Caco-2 (cell line): ENCODE measurements around the gene VWA7. TPM values are rescaled to one million over a fixed set of nuclear protein-coding genes. Genes with fewer than 3 reads are reported as not detected.

Source experiments
- BruUV-seq: library from RNA; stranded (reverse); fragments of 400-500 nt; replicated peaks from 2 replicates; lab custom pipeline; 2021; lab: Mats Ljungman, UMichigan
- CTCF ChIA-PET: fragments of 300-600 bp; sonication (Branson Sonifier 250); formaldehyde crosslinking; loops from one replicate; lab custom pipeline; 2022; ENCODE audit warnings: antibody characterized with exemption; lab: Charles Lee
- POLR2A ChIA-PET: fragments of 300-600 bp; sonication (Branson Sonifier 250); formaldehyde crosslinking; loops from one replicate; lab custom pipeline; 2022; ENCODE audit warnings: antibody characterized with exemption; lab: Charles Lee
- DNase-seq, 2 experiments: peaks; one replicate each; pipeline versions ENCODE4 v3.0.0 to v3.0.0-alpha.2; 2020 to 2022
- H3K27me3 ChIP-seq: replicated peaks from 2 replicates; pipeline ENCODE4 v1.6.0; 2011; ENCODE audit warnings: low read length; ENCODE audit not compliant: control insufficient read depth, insufficient read depth
- H3K36me3 ChIP-seq: 2 replicates; pipeline ENCODE4 v1.5.1; 2011; ENCODE audit warnings: low read length; ENCODE audit not compliant: control insufficient read depth, insufficient read depth
- H3K4me1 ChIP-seq: fragments of 250-450 bp; sonication (Bioruptor Pico); 2 replicates; pipeline ENCODE4 v1.5.1; 2020; ENCODE audit warnings: mild to moderate bottlenecking
- H3K4me3 ChIP-seq: 2 replicates; pipeline ENCODE4 v1.5.1; 2011; ENCODE audit warnings: low read depth, mild to moderate bottlenecking, control low read depth, low read length
- H3K9me3 ChIP-seq: fragments of 250-450 bp; sonication (Bioruptor Pico); 2 replicates; pipeline ENCODE4 v1.5.1; 2020; ENCODE audit warnings: mild to moderate bottlenecking, moderate library complexity
- H3K27ac Mint-ChIP-seq: one replicate; pipeline ENCODE4 v1.8.0; 2022; ENCODE audit warnings: mixed read lengths; ENCODE audit not compliant: unreplicated experiment
- H3K27me3 Mint-ChIP-seq: one replicate; pipeline ENCODE4 v1.8.0; 2022; ENCODE audit warnings: mixed read lengths; ENCODE audit not compliant: insufficient read depth, unreplicated experiment
- H3K36me3 Mint-ChIP-seq: one replicate; pipeline ENCODE4 v1.8.0; 2022; ENCODE audit warnings: mild to moderate bottlenecking, mixed read lengths; ENCODE audit not compliant: insufficient read depth, unreplicated experiment
- H3K4me1 Mint-ChIP-seq: one replicate; pipeline ENCODE4 v1.8.0; 2022; ENCODE audit warnings: low read depth, mixed read lengths; ENCODE audit not compliant: unreplicated experiment
- H3K4me3 Mint-ChIP-seq: one replicate; pipeline ENCODE4 v1.8.0; 2022; ENCODE audit warnings: mild to moderate bottlenecking, moderate library complexity, mixed read lengths; ENCODE audit not compliant: unreplicated experiment
- H3K9me3 Mint-ChIP-seq: one replicate; pipeline ENCODE4 v1.8.0; 2022; ENCODE audit warnings: mixed read lengths; ENCODE audit not compliant: unreplicated experiment
- intact Hi-C: fragments of 100-400 bp; cut with micrococcal nuclease; formaldehyde crosslinking; loops from one replicate; pipeline ENCODE4 v1.10.0; 2022; ENCODE audit not compliant: unreplicated experiment
- total RNA-seq: library from RNA; stranded (reverse); gene quantifications from 2 replicates; pipeline ENCODE4 v1.2.3, GENCODE V29; 2022
- TF ChIP-seq, protein P1 (sequence below), 2 experiments: fragments of 200-600 bp in 1 of 2; IDR thresholded peaks; 1 replicate in 1 of 2; 2 replicates in 1 of 2; pipeline versions ENCODE4 v1.5.1 to v1.8.0; 2011 to 2022; ENCODE audit warnings: antibody characterized with exemption in 1 of 2, control low read depth in 1 of 2, inconsistent platforms in 1 of 2, low read depth in 1 of 2, low read length in 1 of 2, mild to moderate bottlenecking in 1 of 2, moderate library complexity in 1 of 2; ENCODE audit not compliant: insufficient read depth in 1 of 2, severe bottlenecking in 1 of 2, unreplicated experiment in 1 of 2

Gene VWA7
- total RNA-seq, 1 experiment from 2014 or later = 0.61 TPM

DNA sequence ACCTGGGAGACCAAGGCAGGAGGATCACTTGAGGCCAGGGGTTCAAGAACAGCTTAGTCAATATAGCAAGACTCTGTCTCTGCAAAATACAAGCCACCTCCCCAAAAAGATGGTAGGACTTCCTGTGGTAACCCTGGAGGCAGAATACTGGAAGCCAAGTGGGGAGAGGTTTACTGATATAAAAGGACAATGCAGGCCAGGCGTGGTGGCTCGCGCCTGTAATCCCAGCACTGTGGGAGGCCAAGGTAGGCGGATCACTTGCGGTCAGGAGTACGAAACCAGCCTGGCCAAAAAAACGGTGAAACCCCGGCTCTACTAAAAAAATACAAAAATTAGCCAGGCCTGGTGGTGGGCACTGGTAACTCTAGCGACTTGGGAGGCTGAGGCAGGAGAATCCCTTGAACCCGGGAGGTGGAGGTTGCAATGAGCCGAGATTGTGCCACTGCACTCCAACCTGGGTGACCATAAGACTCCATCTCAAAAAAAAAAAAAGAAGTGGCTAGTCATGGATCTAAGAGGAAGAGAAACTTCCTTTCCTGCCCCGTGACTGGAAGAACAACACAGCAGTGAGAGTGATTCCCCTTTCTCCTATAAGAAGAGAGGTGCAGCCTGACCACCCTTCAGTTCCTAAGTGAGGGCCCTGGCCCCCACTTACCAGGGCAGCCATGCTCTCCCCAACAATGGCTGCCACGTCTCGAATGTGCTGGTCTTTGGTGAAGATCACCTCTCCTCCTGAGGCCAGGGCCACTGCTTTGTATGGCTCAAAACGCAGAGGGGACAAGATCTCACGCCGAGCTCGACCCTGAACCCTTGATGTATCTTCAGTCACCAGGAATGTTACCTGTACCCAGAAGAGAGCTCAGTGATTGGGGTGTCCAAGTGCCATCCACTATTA, 8.5 kb downstream of the VWA7 start:
- no peak for DNase-seq
- peaks cover 12% of the 10 kb centered on the region for H3K4me1 Mint-ChIP-seq
- no peak overlapping the region for H3K4me3 ChIP-seq
- H3K9me3 ChIP-seq = no peaks in the 10 kb centered on the region
- POLR2A ChIA-PET = interaction anchor here (1.3 to 1.8 kb wide), 3 partner anchors 28 to 39 kb away, joined by 6 to 10 read pairs (median 8); partner anchors contain the start of genes DDAH2 and MSH5
- TF ChIP-seq, protein P1, sequence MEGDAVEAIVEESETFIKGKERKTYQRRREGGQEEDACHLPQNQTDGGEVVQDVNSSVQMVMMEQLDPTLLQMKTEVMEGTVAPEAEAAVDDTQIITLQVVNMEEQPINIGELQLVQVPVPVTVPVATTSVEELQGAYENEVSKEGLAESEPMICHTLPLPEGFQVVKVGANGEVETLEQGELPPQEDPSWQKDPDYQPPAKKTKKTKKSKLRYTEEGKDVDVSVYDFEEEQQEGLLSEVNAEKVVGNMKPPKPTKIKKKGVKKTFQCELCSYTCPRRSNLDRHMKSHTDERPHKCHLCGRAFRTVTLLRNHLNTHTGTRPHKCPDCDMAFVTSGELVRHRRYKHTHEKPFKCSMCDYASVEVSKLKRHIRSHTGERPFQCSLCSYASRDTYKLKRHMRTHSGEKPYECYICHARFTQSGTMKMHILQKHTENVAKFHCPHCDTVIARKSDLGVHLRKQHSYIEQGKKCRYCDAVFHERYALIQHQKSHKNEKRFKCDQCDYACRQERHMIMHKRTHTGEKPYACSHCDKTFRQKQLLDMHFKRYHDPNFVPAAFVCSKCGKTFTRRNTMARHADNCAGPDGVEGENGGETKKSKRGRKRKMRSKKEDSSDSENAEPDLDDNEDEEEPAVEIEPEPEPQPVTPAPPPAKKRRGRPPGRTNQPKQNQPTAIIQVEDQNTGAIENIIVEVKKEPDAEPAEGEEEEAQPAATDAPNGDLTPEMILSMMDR (IDR thresholded peaks at IDR 0.05; ENCODE audit: insufficient read depth in 1 of 2, low read depth in 1 of 2, low read length in 1 of 2, severe bottlenecking in 1 of 2, unreplicated experiment in 1 of 2) = no peak
- no TSS peak for BruUV-seq
- no peaks in the 10 kb centered on the region for H3K27me3 Mint-ChIP-seq
- H3K27ac Mint-ChIP-seq = no peak overlapping the region
- intact Hi-C loops = loop anchor here (1.0 kb wide), 3 partner anchors 39 to 95 kb away; partner anchors contain the start of gene DDAH2
- H3K4me3 Mint-ChIP-seq = no peak overlapping the region
- H3K27me3 ChIP-seq = no peaks in the 10 kb centered on the region
- CTCF ChIA-PET = interaction anchor here (1.3 to 2.5 kb wide), 5 partner anchors 23 to 88 kb away, joined by 4 to 32 read pairs (median 14); partner anchors contain the start of genes DDAH2, LY6G5C and MSH5
- peaks cover 15% of the 10 kb centered on the region for H3K4me1 ChIP-seq
- H3K36me3 ChIP-seq = 0 out of 2 replicates have a peak, but pooled peaks cover 1% of the 10 kb centered on the region
- peaks cover 5% of the 10 kb centered on the region for H3K36me3 Mint-ChIP-seq
- no peaks in the 10 kb centered on the region for H3K9me3 Mint-ChIP-seq

DNA sequence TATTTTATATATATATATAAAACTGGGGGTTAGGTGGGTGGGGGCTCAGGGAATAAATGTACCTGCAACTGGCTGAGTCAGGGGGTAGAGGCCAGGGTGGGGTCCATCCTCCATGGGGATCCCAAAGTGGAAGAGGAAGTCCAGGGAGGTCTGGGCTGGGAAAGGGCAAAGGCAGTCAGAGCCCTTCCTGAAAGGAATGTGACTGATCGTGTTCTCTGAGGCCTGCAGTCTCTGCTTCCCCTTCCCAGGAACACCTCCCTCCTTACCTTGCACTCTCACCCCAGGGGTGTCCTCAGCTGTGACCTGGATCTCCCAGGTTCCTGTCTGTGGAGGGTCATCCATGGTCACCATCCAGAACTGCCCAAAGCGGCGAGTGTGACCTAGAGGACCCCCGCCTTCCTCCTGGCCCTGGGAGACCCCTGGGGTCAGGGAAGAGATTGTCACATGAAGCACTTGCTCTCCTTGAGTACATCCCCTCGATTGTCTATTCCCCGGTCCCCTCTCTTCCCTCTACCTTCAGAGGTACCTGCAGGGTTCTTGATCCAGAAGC, 10.0 kb downstream of the VWA7 start:
- POLR2A ChIA-PET = no interaction called here
- intact Hi-C loops = no loop called here

More for the DNA sequence above, 10.0 kb downstream of the VWA7 start:
- H3K36me3 Mint-ChIP-seq = peaks cover 9% of the 10 kb centered on the region
- TF ChIP-seq, protein P1 (IDR thresholded peaks at IDR 0.05; ENCODE audit: insufficient read depth in 1 of 2, low read depth in 1 of 2, low read length in 1 of 2, severe bottlenecking in 1 of 2, unreplicated experiment in 1 of 2) = no peak
- Histone ChIP-seq H3K27me3 (no peaks in the 10 kb centered on the region), H3K4me1 (peaks cover 14% of the 10 kb centered on the region), H3K4me3 (no peak overlapping the region), H3K9me3 (no peaks in the 10 kb centered on the region), H3K36me3 (0 out of 2 replicates have a peak, but pooled peaks cover 1% of the 10 kb centered on the region)
- no peaks in the 10 kb centered on the region for H3K9me3 Mint-ChIP-seq
- H3K27ac Mint-ChIP-seq = no peak overlapping the region
- CTCF ChIA-PET = interaction anchor here (0.7 kb wide), 2 partner anchors 18 to 80 kb away, joined by 6 to 8 read pairs; no protein-coding TSS in a partner anchor
- no peaks in the 10 kb centered on the region for H3K27me3 Mint-ChIP-seq
- H3K4me3 Mint-ChIP-seq = no peak overlapping the region
- no peak for DNase-seq
- BruUV-seq = no TSS peak
- H3K4me1 Mint-ChIP-seq = peaks cover 18% of the 10 kb centered on the region
